Erythroblast (primary cell): ENCODE results near the gene PDLIM4.

ENCODE experiments used
- GATA1 ChIP-seq: IDR thresholded peaks from 2 replicates; pipeline ENCODE4 v1.6.1; 2011; ENCODE audit warnings: low read depth, mild to moderate bottlenecking, control low read depth, low read length, moderate library complexity
- POLR2A ChIP-seq: IDR thresholded peaks from 2 replicates; pipeline ENCODE4 v1.6.1; 2011; ENCODE audit warnings: mild to moderate bottlenecking, low read length

DNA sequence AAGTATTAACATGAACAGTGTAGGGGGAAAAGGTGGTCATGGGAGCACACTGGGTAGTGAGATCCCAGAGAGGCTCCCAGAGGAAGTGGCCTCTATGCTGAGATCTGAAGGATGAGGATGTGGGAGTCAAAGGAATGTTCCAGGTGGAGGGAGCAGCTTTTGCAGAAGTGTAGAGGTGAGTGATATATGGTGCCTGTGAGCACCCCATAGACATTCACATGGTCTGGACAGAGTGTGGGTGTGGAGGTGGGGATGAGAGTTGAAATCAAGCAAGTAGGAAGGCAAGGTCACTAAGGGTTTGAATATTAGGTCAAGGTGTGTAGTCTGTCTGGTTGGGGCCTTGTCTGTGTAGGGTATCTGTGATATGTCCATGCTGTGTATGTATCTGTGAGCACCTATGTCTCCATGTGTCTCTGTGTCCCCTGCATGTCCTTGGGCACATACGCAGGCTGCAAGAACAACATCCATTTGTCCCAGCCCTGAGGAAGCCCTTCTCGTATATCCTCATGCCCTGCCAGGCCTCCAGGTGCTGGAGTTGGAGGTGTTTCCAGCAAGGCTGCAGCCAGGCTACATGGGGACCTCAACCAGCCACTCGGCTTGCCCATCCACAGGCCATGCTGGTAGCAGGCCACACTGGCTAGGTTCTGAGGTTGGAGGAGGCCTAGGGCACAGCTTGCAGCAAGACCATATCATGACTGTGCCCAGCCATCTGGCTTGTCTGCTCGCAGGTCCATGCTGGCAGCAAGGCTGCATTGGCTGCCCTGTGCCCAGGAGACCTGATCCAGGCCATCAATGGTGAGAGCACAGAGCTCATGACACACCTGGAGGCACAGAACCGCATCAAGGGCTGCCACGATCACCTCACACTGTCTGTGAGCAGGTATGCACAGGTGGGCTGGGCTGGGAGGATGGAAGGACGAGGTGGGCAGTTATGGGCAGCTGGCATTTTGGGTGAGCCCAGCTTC lies 4.7 kb downstream of the PDLIM4 start:
- TF ChIP-seq POLR2A: no peak
- TF ChIP-seq GATA1: no peak
